ENCODE measurements around the gene LHFPL3. TPM values are rescaled to one million over a fixed set of nuclear protein-coding genes. Genes with fewer than 3 reads are reported as not detected.

The LHFPL3 gene
- total and polyA plus RNA-seq, 2 experiments from 2014 or later: 0.24 TPM; not detected in 1

GRCh38 chr7:104444017-104444416, 115.6 kb downstream of the LHFPL3 start:
- Histone ChIP-seq H3K4me2 (no peak overlapping the region), H2AFZ (no peak overlapping the region), H3K4me1 (ENCODE audit: insufficient read depth) (no peaks in the 10 kb centered on the region), H3K9me2 (ENCODE audit: insufficient read depth) (no peaks in the 10 kb centered on the region), H3K27me3 (ENCODE audit: insufficient read depth) (no peaks in the 10 kb centered on the region), H3K36me3 (ENCODE audit: insufficient read depth) (no peaks in the 10 kb centered on the region), H3F3A (replicated peaks; ENCODE audit: low read depth) (no peaks in the 10 kb centered on the region), H3K79me2 (replicated peaks; ENCODE audit: insufficient read depth) (no peaks in the 10 kb centered on the region), H3K27ac (ENCODE audit: low read depth) (no peak overlapping the region), H4K20me1 (replicated peaks; ENCODE audit: insufficient read depth) (no peaks in the 10 kb centered on the region), H3K4me3 (no peak overlapping the region)
- Mint-ChIP-seq H3K27me3 (ENCODE audit: insufficient read depth, low read depth, poor library complexity) (peaks cover 3% of the 10 kb centered on the region), H3K4me1 (no peaks in the 10 kb centered on the region), H3K27ac (no peak overlapping the region), H3K36me3 (ENCODE audit: low read depth) (no peaks in the 10 kb centered on the region), H3K4me3 (no peak overlapping the region), H3K9me3 (no peaks in the 10 kb centered on the region)
- DNase-seq (ENCODE audit: low spot score): no peak
- ATAC-seq: no peak
- no peak for TF ChIP-seq JUNB (IDR thresholded peaks at IDR 0.05; ENCODE audit: unreplicated experiment)
- TF ChIP-seq ZNF114 (CRISPR knock-in tag; IDR thresholded peaks at IDR 0.05): no peak
- TF ChIP-seq ZNF462 (CRISPR knock-in tag; IDR thresholded peaks at IDR 0.05): no peak
- no peak for TF ChIP-seq POLR2AphosphoS5 (IDR thresholded peaks at IDR 0.05; ENCODE audit: low read depth)
- TF ChIP-seq ZNF331 (CRISPR knock-in tag; IDR thresholded peaks at IDR 0.05; ENCODE audit: low read depth): no peak
- no peak for TF ChIP-seq NANOG (IDR thresholded peaks at IDR 0.05; ENCODE audit: borderline replicate concordance)
- no peak for TF ChIP-seq STAT1 (IDR thresholded peaks at IDR 0.05; ENCODE audit: unreplicated experiment)
- TF ChIP-seq EZH2 (IDR thresholded peaks at IDR 0.05; ENCODE audit: low read depth, unreplicated experiment): no peak
- no peak for TF ChIP-seq ETS1 (IDR thresholded peaks at IDR 0.05)
- no peak for TF ChIP-seq EZH2phosphoT487 (IDR thresholded peaks at IDR 0.05; ENCODE audit: unreplicated experiment)
